ENCODE measurements around the gene ZNF587. TPM values are rescaled to one million over a fixed set of nuclear protein-coding genes. Genes with fewer than 3 reads are reported as not detected.

The ZNF587 gene
- total and polyA plus RNA-seq, 2 of the 13 experiments (the other 11 are each of a cell fraction or from before 2014, with no cell fraction given): 8.7 to 17.5 TPM

GRCh38 chr19:57819475-57820148 is 30.0 kb upstream of the ZNF587 start (continued):
- TF ChIP-seq ZNF460 (CRISPR knock-in tag; IDR thresholded peaks at IDR 0.05; ENCODE audit: borderline replicate concordance): no peak; the same call in 1 of the 2 replicates
- TF ChIP-seq RBM22 (optimal IDR thresholded peaks at IDR 0.05; ENCODE audit: low read length): no peak
- TF ChIP-seq USF2 (IDR thresholded peaks at IDR 0.05; ENCODE audit: low read depth, low read length): no peak
- no peak for TF ChIP-seq USF2 (CRISPR knock-in tag; IDR thresholded peaks at IDR 0.05; ENCODE audit: borderline replicate concordance)
- TF ChIP-seq SNAPC5 (CRISPR knock-in tag; IDR thresholded peaks at IDR 0.05; ENCODE audit: borderline replicate concordance): no peak
- no peak for TF ChIP-seq MAFK (conservative IDR thresholded peaks at IDR 0.05 in 1 of 2, IDR thresholded peaks at IDR 0.05 in 1 of 2; ENCODE audit: low read length in 2 of 2)
- TF ChIP-seq CEBPZ (IDR thresholded peaks at IDR 0.05; ENCODE audit: low read length): no peak
- no peak for TF ChIP-seq ZNF10 (CRISPR knock-in tag; IDR thresholded peaks at IDR 0.05; ENCODE audit: borderline replicate concordance, low read depth)
- TF ChIP-seq ZNF337 (CRISPR knock-in tag; IDR thresholded peaks at IDR 0.05; ENCODE audit: borderline replicate concordance, low read depth): no peak
- peak; percentile 85 for TF ChIP-seq BORCS8-MEF2B (CRISPR knock-in tag; IDR thresholded peaks at IDR 0.05)
- TF ChIP-seq TFDP2 (CRISPR knock-in tag; IDR thresholded peaks at IDR 0.05): peak; percentile 34
- 0 out of 2 replicates have a peak, but pooled peaks have one; percentile 43 for TF ChIP-seq ZNF333 (CRISPR knock-in tag; IDR thresholded peaks at IDR 0.05; ENCODE audit: borderline replicate concordance)
- TF ChIP-seq SP1 (IDR thresholded peaks at IDR 0.05): no peak
- peak; percentile 31; the same call in 1 of the 2 replicates for TF ChIP-seq SP1 (CRISPR knock-in tag; IDR thresholded peaks at IDR 0.05)
- 0 out of 2 replicates have a peak, but pooled peaks have one; percentile 9 for TF ChIP-seq ZNF652 (CRISPR knock-in tag; IDR thresholded peaks at IDR 0.05; ENCODE audit: borderline replicate concordance, low read depth)
- no peak for TF ChIP-seq HNRNPL (IDR thresholded peaks at IDR 0.05; ENCODE audit: low read depth, low read length)
- TF ChIP-seq CHD2 (IDR thresholded peaks at IDR 0.05; ENCODE audit: low read depth, low read length): no peak
- no peak for TF ChIP-seq REST (IDR thresholded peaks at IDR 0.05; ENCODE audit: borderline replicate concordance in 1 of 2, low read depth in 1 of 2, low read length in 2 of 2)
- peak; percentile 81; the same call in 1 of the 2 replicates for TF ChIP-seq HOXA5 (CRISPR knock-in tag; IDR thresholded peaks at IDR 0.05)
